ENCODE results near the gene RDH16.

GRCh38 chr12:56932146-56932545 lies 25.3 kb downstream of the RDH16 start:
- TF ChIP-seq POLR2AphosphoS5 (IDR thresholded peaks at IDR 0.05; ENCODE audit: low read depth, low read length) (no peak), POLR2A (IDR thresholded peaks at IDR 0.05; ENCODE audit: low read depth, low read length) (no peak)
